Skin epidermis (tissue), 12 donors: Measurements from ENCODE around the gene GPR161.

Experiments used
- H3K27ac ChIP-seq, 21 experiments: fragments of 200-600 bp; sonication (generic) in 11 of 21; one replicate each; pipeline ENCODE4 v1.5.0; 2020; ENCODE audit warnings: mild to moderate bottlenecking in 3 of 21, inconsistent platforms in 2 of 21, moderate library complexity in 2 of 21
- H3K4me3 ChIP-seq, 7 experiments: fragments of 200-600 bp; sonication (generic) in 2 of 7; one replicate each; pipeline ENCODE4 v1.5.0; 2020; ENCODE audit warnings: inconsistent platforms in 2 of 7, mild to moderate bottlenecking in 2 of 7, moderate library complexity in 1 of 7

Gene GPR161

GRCh38 chr1:168116327-168116799, 20.4 kb downstream of the GPR161 start:
- no peak overlapping the region for H3K4me3 ChIP-seq
- H3K27ac ChIP-seq: peak overlapping the region in 4 of 21 experiments; percentile 24 to 83 (median 45)

- H3K4me3 ChIP-seq: no peak overlapping the region
- H3K27ac ChIP-seq: peak overlapping the region in 2 of 21 experiments; percentile 47 to 83
Observed at GRCh38 chr1:168114845-168115244, 21.9 kb downstream of the GPR161 start.

GRCh38 chr1:168112673-168113305, 23.9 kb downstream of the GPR161 start:
- Histone ChIP-seq H3K4me3 (no peak overlapping the region), H3K27ac (peak overlapping the region in 2 of 21 experiments; percentile 47 to 60)

- Histone ChIP-seq H3K27ac (no peak overlapping the region), H3K4me3 (no peak overlapping the region)
Observed at GRCh38 chr1:168110896-168111545, 25.7 kb downstream of the GPR161 start.

GRCh38 chr1:168106274-168106673, 30.5 kb downstream of the GPR161 start:
- Histone ChIP-seq H3K27ac (no peak overlapping the region), H3K4me3 (no peak overlapping the region)

GRCh38 chr1:168105846-168106245, 30.9 kb downstream of the GPR161 start:
- no peak overlapping the region for H3K27ac ChIP-seq
- H3K4me3 ChIP-seq: no peak overlapping the region

GRCh38 chr1:168104535-168104934, 32.2 kb downstream of the GPR161 start:
- no peak overlapping the region for H3K4me3 ChIP-seq
- H3K27ac ChIP-seq: no peak overlapping the region

- H3K27ac ChIP-seq: no peak overlapping the region
- no peak overlapping the region for H3K4me3 ChIP-seq
Observed at GRCh38 chr1:168102487-168102886, 34.2 kb downstream of the GPR161 start.

- Histone ChIP-seq H3K4me3 (no peak overlapping the region), H3K27ac (no peak overlapping the region)
Observed at GRCh38 chr1:168101336-168101735, 35.4 kb downstream of the GPR161 start.

GRCh38 chr1:168100315-168101002, 36.3 kb downstream of the GPR161 start:
- no peak overlapping the region for H3K27ac ChIP-seq

GRCh38 chr1:168099337-168099801, 37.4 kb downstream of the GPR161 start:
- H3K27ac ChIP-seq: peak overlapping the region in 1 of 21 experiments; percentile 26
- H3K4me3 ChIP-seq: no peak overlapping the region

More at GRCh38 chr1:168100315-168101002, 36.3 kb downstream of the GPR161 start:
- H3K4me3 ChIP-seq: no peak overlapping the region

GRCh38 chr1:168098534-168099320, 38.0 kb downstream of the GPR161 start:
- peak overlapping the region in 1 of 21 experiments; percentile 26 for H3K27ac ChIP-seq
- H3K4me3 ChIP-seq: no peak overlapping the region

- peak overlapping the region in 1 of 21 experiments; percentile 2 for H3K27ac ChIP-seq
- H3K4me3 ChIP-seq: no peak overlapping the region
Observed at GRCh38 chr1:168097921-168098528, 38.7 kb downstream of the GPR161 start.

GRCh38 chr1:168096296-168097165, 40.2 kb downstream of the GPR161 start:
- H3K27ac ChIP-seq: no peak overlapping the region
- H3K4me3 ChIP-seq: no peak overlapping the region

- no peak overlapping the region for H3K27ac ChIP-seq
Observed at GRCh38 chr1:168095476-168095875, 41.3 kb downstream of the GPR161 start.

GRCh38 chr1:168093616-168094015, 43.1 kb downstream of the GPR161 start:
- no peak overlapping the region for H3K4me3 ChIP-seq
- H3K27ac ChIP-seq: no peak overlapping the region

More at GRCh38 chr1:168095476-168095875, 41.3 kb downstream of the GPR161 start:
- no peak overlapping the region for H3K4me3 ChIP-seq

GRCh38 chr1:168092566-168093355, 44.0 kb downstream of the GPR161 start:
- H3K4me3 ChIP-seq: no peak overlapping the region
- peak overlapping the region in 1 of 21 experiments; percentile 23 for H3K27ac ChIP-seq
